Left colon (tissue), 2 donors: ENCODE measurements around the gene KAZALD1. TPM values are rescaled to one million over a fixed set of nuclear protein-coding genes. Genes with fewer than 3 reads are reported as not detected.

Source experiments
- ATAC-seq: fragments of 200-7000 bp; cut with Tn5 transposase; one replicate; pipeline ENCODE4 v1.9.1; 2020; ENCODE audit warnings: mild to moderate bottlenecking, moderate library complexity
- DNase-seq, 2 donors: peaks; one replicate each; pipeline ENCODE4 v3.0.0-alpha.2; 2020
- intact Hi-C, 2 donors: fragments of 100-400 bp; cut with DNase I in 1 of 2; cut with micrococcal nuclease in 1 of 2; formaldehyde crosslinking; loops; one replicate each; pipeline versions ENCODE4 v1.11.2 to v1.14.0; 2022; cut with DNase I, micrococcal nuclease
- total RNA-seq, 2 donors: library from RNA; stranded (reverse); fragmentation: NEBNext Ultra II Directional; extraction: Animal tissue kit (Norgen Biotek cat#: 25700); gene quantifications; one replicate each; pipeline ENCODE4 v1.2.1, GENCODE V29; 2021
- donor health status: DM: no; HTN: no; CAD: no.
- donor health status: DM: yes; HTN: yes; CAD: no.

Gene KAZALD1
- total RNA-seq, 2 donors from 2014 or later = 17.7 to 21.0 TPM

DNA sequence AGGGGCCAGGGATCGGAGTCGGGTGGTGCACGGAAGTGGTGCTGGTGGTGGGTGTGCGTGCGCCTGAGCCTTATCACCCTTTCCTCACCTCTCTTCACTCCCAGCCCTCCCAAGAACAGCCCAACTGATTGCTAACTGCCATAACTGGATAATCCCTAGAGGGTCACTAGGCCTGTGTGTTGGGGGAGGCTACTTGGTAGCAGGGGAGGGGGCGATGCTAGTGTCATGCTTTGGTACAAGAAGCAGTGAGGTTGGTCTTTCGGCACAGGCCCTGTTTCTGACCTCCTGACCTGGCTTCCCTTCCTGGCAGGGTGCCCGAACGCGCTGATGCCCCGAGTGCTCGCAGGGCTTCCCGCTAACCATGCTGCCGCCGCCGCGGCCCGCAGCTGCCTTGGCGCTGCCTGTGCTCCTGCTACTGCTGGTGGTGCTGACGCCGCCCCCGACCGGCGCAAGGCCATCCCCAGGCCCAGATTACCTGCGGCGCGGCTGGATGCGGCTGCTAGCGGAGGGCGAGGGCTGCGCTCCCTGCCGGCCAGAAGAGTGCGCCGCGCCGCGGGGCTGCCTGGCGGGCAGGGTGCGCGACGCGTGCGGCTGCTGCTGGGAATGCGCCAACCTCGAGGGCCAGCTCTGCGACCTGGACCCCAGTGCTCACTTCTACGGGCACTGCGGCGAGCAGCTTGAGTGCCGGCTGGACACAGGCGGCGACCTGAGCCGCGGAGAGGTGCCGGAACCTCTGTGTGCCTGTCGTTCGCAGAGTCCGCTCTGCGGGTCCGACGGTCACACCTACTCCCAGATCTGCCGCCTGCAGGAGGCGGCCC is 652 bp downstream of the KAZALD1 start:
- DNase-seq (peak; percentile 49 to 78), ATAC-seq (peak; percentile 29)
- intact Hi-C loops = no loop called here

DNA sequence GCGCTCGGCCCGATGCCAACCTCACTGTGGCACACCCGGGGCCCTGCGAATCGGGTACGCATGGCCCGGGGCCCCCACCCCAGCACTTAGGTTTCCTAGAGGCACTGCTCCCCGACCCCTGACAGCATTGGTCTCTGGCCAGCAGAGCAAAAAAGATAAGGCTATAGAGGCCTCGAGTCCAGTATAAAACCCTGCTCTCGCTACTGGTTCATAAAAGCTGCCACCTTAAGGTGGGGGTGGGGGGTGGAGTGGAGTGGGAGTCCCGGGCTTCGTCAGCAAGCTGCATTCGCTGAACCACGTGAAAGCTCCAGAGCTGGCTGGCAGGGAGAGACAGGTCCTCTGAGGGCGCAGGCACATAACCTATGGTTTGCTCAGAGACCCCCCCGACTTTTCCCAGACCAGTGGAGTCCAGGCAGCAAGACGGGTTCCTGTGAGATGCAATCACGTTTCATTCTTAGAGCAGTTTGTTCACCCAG is 1.3 kb downstream of the KAZALD1 start:
- intact Hi-C loops = no loop called here
- DNase-seq = peak; percentile 73 to 84
- no peak for ATAC-seq

DNA sequence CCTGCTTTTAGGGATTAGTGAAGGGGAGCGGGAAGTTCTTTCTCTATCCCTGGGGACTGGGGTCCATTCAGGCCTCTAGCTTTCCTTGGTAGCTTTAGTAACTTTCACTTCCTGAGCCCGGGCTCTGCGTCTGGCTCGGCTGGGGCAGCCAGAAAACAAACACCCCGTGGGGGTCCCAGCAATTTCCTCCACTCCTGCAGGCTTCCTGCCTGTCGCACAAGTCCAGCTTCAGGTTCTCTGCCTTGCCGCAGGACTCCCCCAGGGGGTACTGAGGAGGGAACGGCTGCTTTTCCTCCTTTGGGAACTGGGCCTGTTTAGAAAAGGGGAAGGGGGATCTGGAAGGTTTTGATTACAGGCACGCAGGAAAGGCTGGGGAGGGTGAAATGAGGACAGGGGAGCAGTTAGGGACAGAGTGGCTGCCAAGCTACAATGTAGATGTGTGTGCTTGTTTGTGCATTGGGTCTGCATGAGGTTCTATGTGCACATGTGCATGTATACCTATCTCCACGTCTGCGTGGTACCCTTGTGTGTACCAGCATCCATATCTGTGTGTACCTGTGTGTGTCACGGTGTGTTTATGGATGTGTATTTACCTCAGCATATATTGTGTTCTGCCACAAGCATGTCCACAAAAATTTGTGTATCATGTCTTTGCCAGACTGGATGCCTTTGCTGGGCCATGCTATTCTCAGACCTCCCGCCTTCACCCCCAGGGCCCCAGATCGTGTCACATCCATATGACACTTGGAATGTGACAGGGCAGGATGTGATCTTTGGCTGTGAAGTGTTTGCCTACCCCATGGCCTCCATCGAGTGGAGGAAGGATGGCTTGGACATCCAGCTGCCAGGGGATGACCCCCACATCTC is 2.0 kb downstream of the KAZALD1 start:
- ATAC-seq = no peak

DNA sequence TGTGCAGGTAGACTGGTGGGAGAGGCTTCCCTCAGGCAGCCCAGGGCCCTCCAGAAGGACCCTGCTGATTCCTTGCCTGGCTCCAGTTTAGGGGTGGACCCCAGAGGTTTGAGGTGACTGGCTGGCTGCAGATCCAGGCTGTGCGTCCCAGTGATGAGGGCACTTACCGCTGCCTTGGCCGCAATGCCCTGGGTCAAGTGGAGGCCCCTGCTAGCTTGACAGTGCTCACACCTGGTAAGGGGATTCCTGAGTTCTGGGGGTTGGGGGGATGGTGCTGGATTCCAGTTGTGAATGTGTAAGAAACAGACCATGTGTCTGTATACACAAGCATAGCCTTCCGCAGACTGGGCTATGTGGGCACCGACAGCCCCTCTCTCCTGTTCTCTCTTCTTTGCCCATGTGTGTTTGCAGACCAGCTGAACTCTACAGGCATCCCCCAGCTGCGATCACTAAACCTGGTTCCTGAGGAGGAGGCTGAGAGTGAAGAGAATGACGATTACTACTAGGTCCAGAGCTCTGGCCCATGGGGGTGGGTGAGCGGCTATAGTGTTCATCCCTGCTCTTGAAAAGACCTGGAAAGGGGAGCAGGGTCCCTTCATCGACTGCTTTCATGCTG is 2.7 kb downstream of the KAZALD1 start:
- intact Hi-C loops = no loop called here
- no peak for ATAC-seq
- DNase-seq = no peak

More for the DNA sequence above, 2.0 kb downstream of the KAZALD1 start:
- no peak for DNase-seq
- intact Hi-C loops = no loop called here

DNA sequence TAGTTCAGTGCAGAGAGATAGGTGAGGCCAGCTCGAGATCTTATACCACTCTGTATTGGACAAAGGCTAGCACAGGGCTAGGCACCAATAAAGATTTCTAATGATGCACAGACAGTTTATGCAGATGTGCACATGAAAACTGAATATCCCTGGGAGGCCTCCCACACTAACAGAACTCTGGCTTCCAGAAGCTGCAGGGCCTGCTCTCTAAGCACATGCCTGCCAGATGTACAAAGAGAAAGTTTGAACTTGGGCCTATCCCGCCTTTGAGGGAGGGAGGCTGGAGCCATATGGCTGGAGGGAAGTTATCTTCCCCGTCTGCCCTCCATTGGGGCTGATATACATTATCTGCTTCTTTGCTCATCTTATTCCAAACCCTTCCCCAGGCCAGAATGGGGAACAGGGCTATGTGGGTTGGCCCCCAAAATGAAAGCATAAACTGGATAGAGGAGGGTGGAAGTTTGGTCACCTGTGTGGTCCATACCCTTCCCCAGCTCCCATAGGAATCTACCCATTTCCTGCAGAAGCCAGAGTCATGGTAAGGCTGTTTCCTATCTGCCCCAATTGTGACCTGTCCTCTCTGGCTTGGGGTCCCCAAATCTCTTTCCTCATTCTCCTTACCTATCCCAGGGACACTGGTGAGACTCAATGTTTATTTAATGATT is 3.8 kb downstream of the KAZALD1 start:
- no peak for ATAC-seq
- no peak for DNase-seq
- intact Hi-C loops = no loop called here

DNA sequence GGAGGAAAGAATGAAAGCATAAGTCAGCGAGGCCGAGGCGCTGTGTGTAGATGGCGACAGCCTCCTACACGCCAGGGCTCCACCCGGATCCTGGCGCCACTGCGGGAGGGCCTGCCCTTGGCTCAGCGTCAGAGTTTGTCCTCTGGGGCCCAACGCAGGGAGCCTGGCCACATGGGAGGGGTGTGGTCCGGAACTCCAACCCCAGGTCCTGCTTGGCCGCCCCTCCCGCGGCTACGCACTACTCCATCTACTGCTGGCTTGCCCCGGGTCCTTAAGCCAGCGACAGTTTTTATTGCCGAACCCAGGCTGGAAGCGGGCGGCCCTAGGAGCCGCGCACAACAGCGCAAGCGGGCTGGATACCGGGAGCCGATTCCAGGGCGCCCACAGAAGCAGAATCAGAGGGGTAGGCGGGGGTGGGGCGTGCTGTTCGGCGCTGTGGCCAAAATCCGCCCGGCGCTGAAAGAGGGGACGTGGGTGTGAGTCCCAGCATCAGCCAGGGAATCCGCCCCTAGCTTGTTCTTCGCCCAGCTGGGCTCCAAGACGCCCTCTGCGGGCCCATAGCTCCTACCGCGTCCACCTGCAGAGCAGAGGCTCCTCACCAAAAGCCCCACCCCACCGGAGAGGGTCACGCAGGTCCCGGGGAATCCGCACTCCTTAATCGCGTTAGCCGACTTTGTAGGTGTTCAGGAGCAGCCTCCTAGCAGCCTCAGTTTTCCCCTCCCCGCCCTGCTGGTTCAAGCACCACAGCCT is 4.5 kb downstream of the KAZALD1 start:
- intact Hi-C loops = no loop called here
- ATAC-seq = peak; percentile 78
- DNase-seq = peak; percentile 89 to 96

DNA sequence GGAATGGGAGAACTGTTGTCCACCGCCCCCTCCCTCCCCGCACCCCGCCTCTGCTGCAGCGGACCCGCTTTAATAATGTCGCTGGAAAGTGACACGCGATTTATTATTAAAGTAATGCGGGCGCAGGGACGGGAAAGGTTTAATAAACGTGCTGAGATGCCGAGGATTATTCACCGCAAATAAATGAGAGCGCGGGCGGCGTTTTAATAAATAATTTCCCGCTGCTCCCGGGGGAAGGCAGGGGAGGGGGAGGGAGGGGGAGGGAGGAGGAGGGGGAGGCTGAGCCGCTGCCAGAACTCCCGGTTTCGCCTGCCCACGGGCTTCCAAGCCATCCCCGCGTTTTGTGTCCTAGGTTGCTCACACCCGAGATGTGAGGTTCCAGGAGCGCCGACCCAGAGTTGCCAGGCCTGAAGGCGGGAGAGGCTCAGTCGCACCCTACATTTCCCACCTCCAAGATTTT is 5.1 kb downstream of the KAZALD1 start:
- ATAC-seq (peak; percentile 4), DNase-seq (no peak)
- intact Hi-C loops = no loop called here

DNA sequence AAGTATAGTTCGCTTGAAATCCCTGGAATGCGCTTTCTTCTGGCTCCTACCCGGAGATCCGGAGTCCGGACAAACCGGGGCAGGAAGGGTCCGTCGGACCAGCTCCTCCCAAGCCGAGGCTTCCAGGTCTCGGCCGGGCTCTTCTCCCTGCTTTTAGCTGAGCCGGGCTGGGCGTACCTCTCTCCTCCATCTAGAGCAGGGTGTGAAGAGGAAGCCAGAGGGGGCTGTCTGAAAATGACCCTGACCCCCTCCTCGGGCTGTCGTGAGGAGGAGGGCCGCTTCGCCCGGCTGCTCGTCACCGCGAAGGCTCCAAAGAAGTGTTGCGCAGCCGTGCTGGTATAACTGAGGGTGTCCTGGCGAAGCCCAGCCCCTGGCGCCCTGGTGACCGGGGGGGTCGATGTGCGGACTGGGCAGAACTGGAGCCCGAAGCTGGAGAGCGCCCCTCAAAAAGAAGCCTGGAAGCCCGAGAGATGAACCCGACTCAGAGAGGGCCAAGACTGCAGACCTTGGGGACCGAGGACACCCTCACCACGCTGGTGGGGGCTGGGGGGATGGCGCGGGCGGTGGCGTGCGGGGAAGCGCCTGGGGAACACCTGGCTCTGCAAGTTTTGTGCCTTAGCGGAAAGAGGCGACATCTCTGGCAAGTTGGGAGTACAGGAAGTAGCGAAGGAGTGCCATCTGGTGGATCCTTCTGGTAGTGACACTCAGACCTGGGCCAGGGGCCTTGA is 5.7 kb downstream of the KAZALD1 start:
- intact Hi-C loops = no loop called here
- DNase-seq = peak; percentile 75 to 85
- ATAC-seq = peak; percentile 30

DNA sequence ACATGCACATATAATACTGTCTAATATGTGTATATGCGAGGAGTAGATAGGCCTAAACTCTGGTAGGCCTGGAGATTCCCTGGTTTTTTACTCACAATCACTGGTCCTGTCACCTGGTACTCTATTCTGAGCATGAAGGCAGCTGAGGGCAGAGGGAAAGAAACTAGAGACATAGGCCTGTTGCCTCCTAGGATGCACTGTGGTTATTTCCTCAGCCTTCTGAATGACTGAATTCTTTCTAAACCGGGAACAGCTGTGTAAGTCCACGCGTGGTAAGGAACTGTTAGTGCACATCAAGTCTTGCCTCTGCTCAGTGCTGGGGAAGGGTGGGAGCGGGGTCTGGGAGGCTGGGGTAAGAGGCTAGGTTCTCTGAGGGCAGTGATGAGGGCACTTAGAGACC is 7.7 kb downstream of the KAZALD1 start:
- intact Hi-C loops = no loop called here
- ATAC-seq (no peak), DNase-seq (no peak)

DNA sequence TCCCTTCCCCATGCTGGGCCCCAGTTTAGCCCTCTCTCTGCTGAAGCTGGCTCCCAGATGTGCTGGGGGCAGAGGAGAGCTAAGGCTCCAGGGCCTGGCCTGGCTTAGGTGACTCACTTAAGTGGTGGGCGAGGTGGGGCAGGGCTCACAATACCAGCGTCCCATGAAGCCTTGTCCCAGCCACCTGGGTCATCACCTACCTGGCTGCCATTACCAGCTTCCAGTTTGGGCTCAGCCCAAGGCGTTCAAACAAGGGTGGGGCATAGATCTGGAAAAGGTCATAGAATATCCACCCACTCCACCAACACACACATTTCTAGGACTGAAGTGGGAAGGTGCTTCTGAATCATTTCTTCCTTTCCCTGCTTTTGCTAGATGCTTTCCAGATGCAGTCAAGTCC is 8.3 kb downstream of the KAZALD1 start:
- peak; percentile 15 for ATAC-seq
- intact Hi-C loops = no loop called here
- DNase-seq = peak in 1 of 2 donors; percentile 40

DNA sequence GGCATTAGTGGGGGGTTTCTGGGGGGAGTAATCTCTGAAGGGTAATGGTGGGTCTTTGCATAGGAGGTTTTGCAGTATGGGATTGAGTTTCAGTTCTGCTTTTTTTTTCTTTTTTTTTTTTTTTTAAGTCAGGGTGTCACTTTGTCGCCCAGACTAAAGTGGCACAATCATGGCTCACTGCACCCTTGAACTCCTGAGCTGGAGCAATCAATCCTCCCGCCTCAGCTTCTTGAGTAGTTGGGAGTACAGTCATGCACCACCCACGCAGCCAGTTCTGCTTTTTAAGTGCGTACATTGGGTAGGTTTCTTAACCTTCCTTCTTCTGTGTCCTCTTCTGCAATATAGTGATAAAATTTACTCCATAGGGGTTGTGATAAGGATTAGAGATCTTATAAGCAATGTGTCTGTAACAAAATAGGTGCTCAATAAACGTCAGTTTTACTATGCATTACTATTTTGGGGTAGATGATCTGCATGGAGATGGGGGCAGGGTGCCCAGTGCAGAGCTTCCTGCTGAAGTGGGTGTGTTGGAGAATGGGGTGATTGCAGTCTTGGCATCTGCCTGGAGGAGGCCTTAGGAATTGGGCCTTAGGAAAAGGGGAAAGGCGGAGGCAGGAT is 9.6 kb downstream of the KAZALD1 start:
- intact Hi-C loops = no loop called here
- DNase-seq = no peak

DNA sequence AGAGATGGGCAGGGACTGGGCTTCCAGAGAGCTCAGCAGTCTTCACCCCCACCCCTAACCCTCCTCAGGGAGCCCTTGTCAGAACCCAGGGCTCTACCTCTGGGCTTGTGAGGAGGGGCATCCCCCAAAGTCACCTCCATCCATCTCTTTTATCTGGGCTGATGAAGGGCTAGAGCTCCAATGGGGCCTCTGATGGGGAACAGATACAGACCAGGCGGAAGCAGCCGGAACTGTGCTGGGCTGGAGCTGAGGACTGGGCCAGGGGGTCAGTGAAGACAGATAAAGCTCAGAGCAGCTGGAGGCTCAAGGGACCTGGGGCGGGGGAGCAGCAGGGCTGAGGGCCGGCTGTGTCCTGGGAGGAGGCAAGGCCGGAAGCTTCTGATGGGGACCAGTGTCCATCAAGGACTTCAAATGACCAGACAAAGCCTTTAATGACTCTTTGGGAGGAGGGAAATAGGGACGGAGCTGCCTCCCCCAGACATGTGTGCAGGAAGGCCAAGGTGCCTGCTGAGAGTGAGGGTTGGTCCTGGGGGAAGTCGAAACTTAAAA is 10.2 kb downstream of the KAZALD1 start:
- DNase-seq (no peak), ATAC-seq (no peak)
- intact Hi-C loops = no loop called here

More for the DNA sequence above, 9.6 kb downstream of the KAZALD1 start:
- no peak for ATAC-seq

DNA sequence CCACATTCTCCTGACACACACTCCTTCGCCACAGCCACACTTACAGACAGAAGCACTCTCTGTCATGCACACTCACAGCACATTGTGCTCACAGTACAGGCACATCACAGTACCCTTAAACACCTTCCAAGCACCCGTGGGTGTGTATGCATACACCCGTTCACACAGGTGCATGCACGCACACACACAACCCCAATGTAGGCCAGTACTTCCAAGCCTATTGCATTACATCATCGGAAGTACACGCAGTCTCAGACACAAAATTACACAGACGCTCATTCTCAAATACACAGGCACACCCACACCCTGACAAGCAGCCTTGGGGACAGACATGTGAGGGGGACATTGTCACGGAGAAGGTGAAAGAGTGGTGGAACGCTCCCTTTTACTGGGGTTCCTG is 11.1 kb downstream of the KAZALD1 start:
- DNase-seq = no peak
- intact Hi-C loops = no loop called here

DNA sequence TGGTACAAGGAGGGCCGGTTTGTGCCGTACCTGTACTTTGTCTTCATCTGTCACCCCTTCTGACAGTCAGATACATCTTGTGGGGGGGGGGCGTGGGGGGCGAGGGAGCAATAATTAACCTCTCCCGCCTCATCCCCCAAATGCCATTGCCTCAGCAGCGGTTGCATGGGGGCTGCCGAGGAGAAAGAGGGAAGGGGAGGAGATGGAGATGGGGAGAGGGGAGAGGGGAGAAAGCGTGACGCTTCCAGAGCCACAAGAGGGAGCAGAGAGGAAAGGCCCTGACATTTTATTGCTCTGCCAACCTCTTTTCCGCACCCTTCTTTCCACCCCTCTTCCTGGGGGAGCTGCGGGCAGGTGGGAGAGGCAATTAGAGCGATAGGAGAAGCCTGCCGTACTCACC is 11.8 kb downstream of the KAZALD1 start:
- intact Hi-C loops = no loop called here
- ATAC-seq = no peak
- no peak for DNase-seq

More for the DNA sequence above, 11.1 kb downstream of the KAZALD1 start:
- ATAC-seq = peak; percentile 36

DNA sequence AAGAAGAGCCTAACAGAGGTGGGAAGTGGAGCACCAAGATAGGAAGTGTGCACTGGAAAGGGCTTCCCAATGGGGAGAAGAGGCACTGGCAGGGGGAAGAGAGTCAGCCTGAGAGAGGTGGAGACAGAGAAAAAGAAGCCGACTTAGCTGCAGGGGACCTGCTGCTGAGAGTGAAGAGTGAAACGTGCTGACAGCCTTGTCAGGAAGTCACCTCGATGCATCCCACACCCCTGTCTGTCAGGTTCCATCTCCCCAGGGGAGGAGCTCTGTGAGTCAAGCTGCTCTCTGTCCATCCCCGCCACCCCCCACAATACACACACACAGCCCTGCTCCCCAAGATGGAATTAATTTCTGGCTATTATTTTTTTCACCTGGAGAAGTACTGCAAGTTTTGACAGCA is 14.0 kb downstream of the KAZALD1 start:
- intact Hi-C loops = no loop called here
- DNase-seq (no peak), ATAC-seq (no peak)

DNA sequence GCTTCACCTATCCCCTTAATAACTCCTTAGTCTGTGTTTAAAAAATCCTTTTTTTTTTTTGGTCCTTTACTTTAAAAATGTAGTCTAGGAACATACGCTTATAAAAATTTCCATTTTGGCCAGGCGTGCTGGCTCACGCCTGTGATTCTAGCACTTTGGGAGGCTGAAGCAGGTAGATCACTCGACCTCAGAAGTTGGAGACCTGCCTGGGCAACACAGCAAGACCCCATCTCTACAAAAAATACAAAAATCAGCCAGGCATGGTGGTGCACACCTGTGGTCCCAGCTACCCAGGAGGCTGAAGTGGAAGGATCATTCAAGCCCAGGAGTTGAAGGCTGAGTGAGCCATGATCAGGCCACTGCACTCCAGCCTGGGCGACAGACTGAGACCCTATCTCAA is 14.8 kb downstream of the KAZALD1 start:
- intact Hi-C loops = no loop called here

DNA sequence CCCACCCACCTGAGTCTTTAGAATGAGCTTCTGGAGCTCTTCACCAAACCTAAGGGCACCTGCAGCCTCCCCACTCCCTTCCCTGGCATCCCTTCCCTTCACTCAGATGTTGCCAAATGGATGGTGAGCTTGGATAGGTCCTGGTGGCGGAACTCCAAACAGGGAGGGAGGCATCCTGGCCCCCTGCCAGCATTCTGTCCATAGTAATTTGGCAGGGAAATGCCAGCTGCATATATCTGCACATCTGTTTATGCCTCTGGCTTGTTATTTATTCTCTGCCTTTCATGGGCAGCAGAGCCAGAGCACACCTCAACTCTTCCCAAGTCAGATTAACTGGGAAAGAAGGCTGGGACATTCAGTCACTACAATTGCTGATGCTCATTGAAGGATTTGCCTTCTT is 18.1 kb downstream of the KAZALD1 start:
- ATAC-seq (no peak), DNase-seq (no peak)
- intact Hi-C loops = no loop called here

More for the DNA sequence above, 14.8 kb downstream of the KAZALD1 start:
- ATAC-seq (no peak), DNase-seq (no peak)
